HG02870 (cell line): ENCODE measurements around the gene PPP1CA.

Source experiments
- ATAC-seq: cut with Tn5 transposase; IDR thresholded peaks from one replicate; pipeline ENCODE4 v1.9.1; 2021; ENCODE audit warnings: mild to moderate bottlenecking, moderate library complexity; ENCODE audit not compliant: unreplicated experiment

The PPP1CA gene

GRCh38 chr11:67370351-67371076 lies 31.1 kb downstream of the PPP1CA start:
- ATAC-seq = no peak

GRCh38 chr11:67369801-67370284 lies 31.8 kb downstream of the PPP1CA start:
- ATAC-seq = no peak

GRCh38 chr11:67369275-67369674 lies 32.4 kb downstream of the PPP1CA start:
- ATAC-seq = no peak

GRCh38 chr11:67368621-67369020 lies 33.0 kb downstream of the PPP1CA start:
- no peak for ATAC-seq

GRCh38 chr11:67367761-67368227 lies 33.9 kb downstream of the PPP1CA start:
- ATAC-seq = no peak

GRCh38 chr11:67366961-67367760 lies 34.5 kb downstream of the PPP1CA start:
- ATAC-seq = no peak

GRCh38 chr11:67366546-67366945 lies 35.1 kb downstream of the PPP1CA start:
- ATAC-seq = no peak

- no peak for ATAC-seq
These were observed 35.8 kb downstream of the PPP1CA start for GRCh38 chr11:67365736-67366444.

GRCh38 chr11:67364783-67365722 lies 36.6 kb downstream of the PPP1CA start:
- no peak for ATAC-seq

GRCh38 chr11:67364169-67364568 lies 37.5 kb downstream of the PPP1CA start:
- ATAC-seq = no peak

- ATAC-seq = no peak
These were observed 43.6 kb downstream of the PPP1CA start for GRCh38 chr11:67357831-67358670.

- ATAC-seq = no peak
These were observed 44.6 kb downstream of the PPP1CA start for GRCh38 chr11:67356864-67357561.

- ATAC-seq = no peak
These were observed 45.2 kb downstream of the PPP1CA start for GRCh38 chr11:67356387-67356863.

GRCh38 chr11:67355794-67356386 lies 45.8 kb downstream of the PPP1CA start:
- no peak for ATAC-seq

GRCh38 chr11:67355023-67355793 lies 46.5 kb downstream of the PPP1CA start:
- ATAC-seq = no peak

- ATAC-seq = no peak
These were observed 47.3 kb downstream of the PPP1CA start for GRCh38 chr11:67354075-67355022.
